Transverse colon (tissue), 3 donors: Measurements from ENCODE around the gene CD1D.

Experiments
- EP300 ChIP-seq: sonication (generic); formaldehyde crosslinking; IDR thresholded peaks from one replicate; pipeline ENCODE4 v1.6.1; 2017; ENCODE audit warnings: antibody characterized with exemption, low read depth
- POLR2A ChIP-seq: fragments of 450-650 bp; IDR thresholded peaks from one replicate; pipeline ENCODE4 v1.6.1; 2016; ENCODE audit warnings: antibody characterized with exemption, mild to moderate bottlenecking, moderate library complexity
- TF ChIP-seq, protein P1 (sequence below), 5 experiments: fragments of 200-600 bp in 3 of 5; fragments of 450-650 bp in 2 of 5; sonication (generic) in 3 of 5; IDR thresholded peaks; 1 replicate in 2 of 5; 2 replicates in 3 of 5; pipeline ENCODE4 v1.5.1; 2016 to 2017; ENCODE audit warnings: antibody characterized with exemption in 5 of 5, inconsistent platforms in 3 of 5, mild to moderate bottlenecking in 2 of 5, moderate library complexity in 1 of 5

- TF ChIP-seq, protein P1, sequence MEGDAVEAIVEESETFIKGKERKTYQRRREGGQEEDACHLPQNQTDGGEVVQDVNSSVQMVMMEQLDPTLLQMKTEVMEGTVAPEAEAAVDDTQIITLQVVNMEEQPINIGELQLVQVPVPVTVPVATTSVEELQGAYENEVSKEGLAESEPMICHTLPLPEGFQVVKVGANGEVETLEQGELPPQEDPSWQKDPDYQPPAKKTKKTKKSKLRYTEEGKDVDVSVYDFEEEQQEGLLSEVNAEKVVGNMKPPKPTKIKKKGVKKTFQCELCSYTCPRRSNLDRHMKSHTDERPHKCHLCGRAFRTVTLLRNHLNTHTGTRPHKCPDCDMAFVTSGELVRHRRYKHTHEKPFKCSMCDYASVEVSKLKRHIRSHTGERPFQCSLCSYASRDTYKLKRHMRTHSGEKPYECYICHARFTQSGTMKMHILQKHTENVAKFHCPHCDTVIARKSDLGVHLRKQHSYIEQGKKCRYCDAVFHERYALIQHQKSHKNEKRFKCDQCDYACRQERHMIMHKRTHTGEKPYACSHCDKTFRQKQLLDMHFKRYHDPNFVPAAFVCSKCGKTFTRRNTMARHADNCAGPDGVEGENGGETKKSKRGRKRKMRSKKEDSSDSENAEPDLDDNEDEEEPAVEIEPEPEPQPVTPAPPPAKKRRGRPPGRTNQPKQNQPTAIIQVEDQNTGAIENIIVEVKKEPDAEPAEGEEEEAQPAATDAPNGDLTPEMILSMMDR (IDR thresholded peaks at IDR 0.05), result no peak
- no peak for TF ChIP-seq POLR2A
- no peak for TF ChIP-seq EP300
Observed at GRCh38 chr1:158189624-158190023, 8.9 kb downstream of the CD1D start.
